Hepatocyte (in vitro differentiated cells): ENCODE data around the gene IL20.

Experiments
- CTCF ChIP-seq: fragments of 200-600 bp; sonication (generic); IDR thresholded peaks from 2 replicates; pipeline ENCODE4 v1.5.1; 2016; ENCODE audit warnings: antibody characterized with exemption, mild to moderate bottlenecking; ENCODE audit not compliant: poor library complexity
- EZH2phosphoT487 ChIP-seq: fragments of 200-600 bp; sonication (generic); IDR thresholded peaks from one replicate; pipeline ENCODE4 v1.6.1; 2018; ENCODE audit warnings: antibody characterized with exemption, mild to moderate bottlenecking, low read depth, moderate library complexity; ENCODE audit not compliant: unreplicated experiment, severe bottlenecking

GRCh38 chr1:206856674-206857464, 8.6 kb upstream of the IL20 start:
- TF ChIP-seq CTCF (peak; percentile 13), EZH2phosphoT487 (no peak)
